NCI-H82 treated with DMSO at 0.1 percent for 48 hours (cell line): Measurements from ENCODE around the gene GMDS.

Source experiments
- DNase-seq: peaks from one replicate; lab custom pipeline; 2025; ENCODE audit not compliant: unreplicated experiment; lab: John Stamatoyannopoulos, UW

Gene GMDS

GRCh38 chr6:1619673-1620503 is 625.5 kb downstream of the GMDS start:
- no peak for DNase-seq

- no peak for DNase-seq
Observed at GRCh38 chr6:1619098-1619672, 626.2 kb downstream of the GMDS start.

GRCh38 chr6:1618311-1619097 is 626.9 kb downstream of the GMDS start:
- no peak for DNase-seq

- no peak for DNase-seq
Observed at GRCh38 chr6:1617466-1618310, 627.7 kb downstream of the GMDS start.

- no peak for DNase-seq
Observed at GRCh38 chr6:1616701-1617463, 628.5 kb downstream of the GMDS start.

- no peak for DNase-seq
Observed at GRCh38 chr6:1615853-1616420, 629.5 kb downstream of the GMDS start.

- DNase-seq = no peak
Observed at GRCh38 chr6:1615151-1615852, 630.1 kb downstream of the GMDS start.

- no peak for DNase-seq
Observed at GRCh38 chr6:1614448-1615150, 630.8 kb downstream of the GMDS start.

- no peak for DNase-seq
Observed at GRCh38 chr6:1613688-1614447, 631.5 kb downstream of the GMDS start.

GRCh38 chr6:1613346-1613687 is 632.1 kb downstream of the GMDS start:
- no peak for DNase-seq

- no peak for DNase-seq
Observed at GRCh38 chr6:1612974-1613306, 632.5 kb downstream of the GMDS start.

GRCh38 chr6:1612299-1612973 is 633.0 kb downstream of the GMDS start:
- DNase-seq = no peak

GRCh38 chr6:1611572-1612298 is 633.7 kb downstream of the GMDS start:
- no peak for DNase-seq

GRCh38 chr6:1611322-1611571 is 634.2 kb downstream of the GMDS start:
- no peak for DNase-seq

- DNase-seq = no peak
Observed at GRCh38 chr6:1610497-1611321, 634.7 kb downstream of the GMDS start.
